WERI-Rb-1 (cell line): ENCODE measurements around the gene DHRSX.
"Not testable (repeated sequence)": the region's sequence is repeated elsewhere in the genome, so short reads cannot be mapped to it uniquely, and the experiment has no call there.

ENCODE experiments used
- DNase-seq: peaks from one replicate; pipeline ENCODE4 v3.0.0-alpha.2; 2020
- H3K27ac ChIP-seq: fragments of 250-450 bp; sonication (Bioruptor Pico); 2 replicates; pipeline ENCODE4 v1.5.1; 2020; ENCODE audit warnings: mild to moderate bottlenecking, moderate library complexity
- H3K27me3 ChIP-seq: fragments of 250-450 bp; sonication (Bioruptor Pico); 2 replicates; pipeline ENCODE4 v1.5.1; 2021; ENCODE audit warnings: mild to moderate bottlenecking, low read depth, moderate library complexity; ENCODE audit not compliant: insufficient read depth, severe bottlenecking
- H3K36me3 ChIP-seq: fragments of 250-450 bp; sonication (Bioruptor Pico); 2 replicates; pipeline ENCODE4 v1.5.1; 2020; ENCODE audit warnings: mild to moderate bottlenecking, moderate library complexity
- H3K4me3 ChIP-seq: 2 replicates; pipeline ENCODE4 v1.5.1; 2011; ENCODE audit warnings: low read depth, mild to moderate bottlenecking, control low read depth, low read length
- H3K9me3 ChIP-seq: fragments of 250-450 bp; sonication (Bioruptor Pico); 2 replicates; pipeline ENCODE4 v1.5.1; 2021; ENCODE audit warnings: mild to moderate bottlenecking, moderate library complexity; ENCODE audit not compliant: severe bottlenecking
- TF ChIP-seq, protein P1 (sequence below): IDR thresholded peaks from 2 replicates; pipeline ENCODE4 v1.5.1; 2011; ENCODE audit warnings: low read depth, mild to moderate bottlenecking, control low read depth, inconsistent platforms, low read length

The DHRSX gene

DNA sequence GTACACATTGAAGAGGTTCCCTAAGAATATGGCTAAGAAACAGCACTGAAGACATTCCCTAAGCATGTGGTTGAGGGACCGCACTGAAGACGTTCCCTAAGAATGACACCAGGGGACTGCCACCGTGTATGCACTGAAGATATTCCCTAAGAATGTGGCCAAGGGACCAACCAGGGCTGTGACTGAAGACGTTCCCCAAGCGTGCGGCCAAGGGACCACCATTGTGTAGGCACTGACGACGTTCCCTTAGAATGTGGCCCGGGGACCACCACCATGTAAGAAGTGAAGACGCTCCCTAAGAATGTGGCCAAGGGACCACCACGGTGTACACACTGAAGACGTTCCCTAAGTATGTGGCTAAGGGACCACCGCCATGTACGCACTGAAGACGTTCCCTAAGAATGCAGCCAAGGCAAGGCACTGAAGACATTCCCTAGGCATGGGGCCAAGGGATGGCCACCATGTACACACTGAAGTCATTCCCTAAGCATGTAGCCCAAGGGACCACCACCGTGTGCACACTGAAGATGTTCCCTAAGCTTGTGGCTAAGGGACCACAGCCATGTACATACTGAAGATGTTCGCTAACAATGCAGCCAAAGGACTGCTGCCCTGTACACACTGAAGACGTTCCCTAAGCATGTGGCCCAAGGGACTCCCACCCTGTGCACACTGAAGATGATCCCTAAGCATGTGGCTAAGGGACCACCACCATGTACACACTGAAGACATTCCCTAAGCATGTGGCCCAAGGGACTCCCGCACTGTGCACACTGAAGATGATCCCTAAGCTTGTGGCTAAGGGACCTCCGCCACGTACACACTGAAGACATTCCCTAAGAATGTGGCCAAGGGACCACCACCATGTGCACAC is 22.0 kb downstream of the DHRSX start:
- Histone ChIP-seq H3K36me3 (no peaks in the 10 kb centered on the region; the same call in 1 of the 2 replicates), H3K4me3 (no peak overlapping the region), H3K27me3 (no peaks in the 10 kb centered on the region), H3K27ac (no peak overlapping the region), H3K9me3 (peaks cover 3% of the 10 kb centered on the region)
- TF ChIP-seq, protein P1, sequence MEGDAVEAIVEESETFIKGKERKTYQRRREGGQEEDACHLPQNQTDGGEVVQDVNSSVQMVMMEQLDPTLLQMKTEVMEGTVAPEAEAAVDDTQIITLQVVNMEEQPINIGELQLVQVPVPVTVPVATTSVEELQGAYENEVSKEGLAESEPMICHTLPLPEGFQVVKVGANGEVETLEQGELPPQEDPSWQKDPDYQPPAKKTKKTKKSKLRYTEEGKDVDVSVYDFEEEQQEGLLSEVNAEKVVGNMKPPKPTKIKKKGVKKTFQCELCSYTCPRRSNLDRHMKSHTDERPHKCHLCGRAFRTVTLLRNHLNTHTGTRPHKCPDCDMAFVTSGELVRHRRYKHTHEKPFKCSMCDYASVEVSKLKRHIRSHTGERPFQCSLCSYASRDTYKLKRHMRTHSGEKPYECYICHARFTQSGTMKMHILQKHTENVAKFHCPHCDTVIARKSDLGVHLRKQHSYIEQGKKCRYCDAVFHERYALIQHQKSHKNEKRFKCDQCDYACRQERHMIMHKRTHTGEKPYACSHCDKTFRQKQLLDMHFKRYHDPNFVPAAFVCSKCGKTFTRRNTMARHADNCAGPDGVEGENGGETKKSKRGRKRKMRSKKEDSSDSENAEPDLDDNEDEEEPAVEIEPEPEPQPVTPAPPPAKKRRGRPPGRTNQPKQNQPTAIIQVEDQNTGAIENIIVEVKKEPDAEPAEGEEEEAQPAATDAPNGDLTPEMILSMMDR, result no peak
- no peak for DNase-seq

- not testable (repeated sequence) for H3K27me3 ChIP-seq, DNase-seq, H3K36me3 ChIP-seq, H3K27ac ChIP-seq, H3K9me3 ChIP-seq, H3K4me3 ChIP-seq
Observed at GRCh38 chrX:2477313-2477712, 23.5 kb downstream of the DHRSX start.

DNA sequence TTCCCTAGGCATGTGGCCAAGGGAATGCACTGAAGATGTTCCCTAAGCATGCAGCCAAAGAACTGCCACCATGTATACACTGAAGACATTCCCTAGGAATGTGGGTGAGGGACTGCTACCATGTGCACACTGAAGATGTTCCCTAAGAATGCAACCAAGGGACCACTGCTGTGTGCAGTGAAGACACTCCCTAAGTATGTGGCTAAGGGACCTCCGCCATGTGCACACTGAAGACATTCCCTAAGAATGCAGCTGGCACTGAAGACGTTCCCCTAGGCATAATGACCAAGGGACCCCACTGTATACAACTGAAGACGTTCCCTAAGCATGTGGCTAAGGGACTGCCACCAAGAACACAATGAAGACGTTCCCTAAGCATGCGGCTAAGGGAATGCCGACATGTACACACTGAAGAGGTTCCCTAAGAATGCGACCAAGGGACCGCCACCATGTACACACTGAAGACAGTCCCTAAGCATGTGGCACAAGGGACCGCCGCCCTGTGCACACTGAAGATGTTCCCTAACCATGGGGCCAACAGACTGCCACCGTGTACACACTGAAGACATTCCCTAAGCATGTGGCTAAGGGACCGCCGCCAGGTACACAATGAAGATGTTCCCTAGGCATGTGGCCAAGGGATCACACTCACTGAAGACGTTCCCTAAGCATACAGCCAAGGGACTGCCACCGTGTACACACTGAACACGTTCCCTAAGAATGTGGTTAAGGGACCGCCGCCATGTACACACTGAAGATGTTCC is 25.6 kb downstream of the DHRSX start:
- DNase-seq, result no peak
- TF ChIP-seq, protein P1, result no peak

GRCh38 chrX:2474280-2474962 is 26.4 kb downstream of the DHRSX start:
- H3K36me3 ChIP-seq, result no peaks in the 10 kb centered on the region
- no peak overlapping the region for H3K27ac ChIP-seq
- H3K9me3 ChIP-seq, result peaks cover 3% of the 10 kb centered on the region
- DNase-seq, result no peak
- TF ChIP-seq, protein P1, result no peak
- H3K4me3 ChIP-seq, result no peak overlapping the region
- no peaks in the 10 kb centered on the region for H3K27me3 ChIP-seq

More for the DNA sequence above, 25.6 kb downstream of the DHRSX start:
- Histone ChIP-seq H3K36me3 (no peaks in the 10 kb centered on the region; the same call in 1 of the 2 replicates), H3K4me3 (no peak overlapping the region), H3K9me3 (peaks cover 5% of the 10 kb centered on the region), H3K27ac (no peak overlapping the region), H3K27me3 (no peaks in the 10 kb centered on the region)

- DNase-seq, H3K4me3 ChIP-seq, H3K27me3 ChIP-seq, H3K9me3 ChIP-seq, H3K27ac ChIP-seq, H3K36me3 ChIP-seq: not testable (repeated sequence)
Observed at GRCh38 chrX:2473064-2473463, 27.7 kb downstream of the DHRSX start.

DNA sequence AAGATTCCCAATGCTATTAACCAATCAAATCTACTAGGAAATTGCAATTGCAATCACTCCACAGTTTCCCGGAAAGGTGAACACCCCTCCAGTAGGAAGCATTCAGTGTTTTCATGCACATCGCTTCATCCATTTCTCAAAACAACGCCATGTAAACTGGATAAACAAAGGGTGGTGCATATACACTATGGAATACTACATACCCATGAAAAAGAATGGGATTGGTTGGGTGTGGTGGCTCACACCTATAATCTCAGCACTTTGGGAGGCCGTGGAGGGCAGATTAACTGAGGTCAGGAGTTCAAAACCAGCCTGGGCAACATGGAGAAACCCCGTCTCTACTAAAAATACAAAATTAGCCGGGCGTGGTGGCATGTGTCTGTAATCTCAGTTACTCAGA is 29.1 kb downstream of the DHRSX start:
- H3K27ac ChIP-seq, result no peak overlapping the region
- peaks cover 3% of the 10 kb centered on the region for H3K9me3 ChIP-seq
- DNase-seq, result no peak
- H3K27me3 ChIP-seq, result no peaks in the 10 kb centered on the region
- TF ChIP-seq, protein P1, result no peak
- H3K36me3 ChIP-seq, result no peaks in the 10 kb centered on the region
- H3K4me3 ChIP-seq, result no peak overlapping the region

DNA sequence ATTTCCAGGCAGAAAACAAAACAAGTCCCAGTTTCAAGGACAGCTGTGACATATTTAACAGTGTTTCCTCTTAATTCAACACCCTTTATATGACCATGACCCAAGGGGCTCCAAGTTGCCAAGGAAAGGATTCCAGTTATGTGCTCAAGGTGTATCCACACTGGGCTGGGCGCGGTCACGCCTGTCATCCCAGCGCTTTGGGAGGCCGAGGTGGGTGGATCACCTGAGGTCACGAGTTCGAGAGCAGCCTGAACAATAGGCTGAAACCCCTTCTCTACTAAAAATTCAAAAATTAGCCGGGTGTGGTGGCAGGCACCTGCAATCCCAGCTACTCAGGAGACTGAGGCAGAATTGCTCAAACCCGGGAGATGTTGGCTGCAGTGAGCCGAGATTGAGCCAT is 29.6 kb downstream of the DHRSX start:
- not testable (repeated sequence) for H3K27ac ChIP-seq, DNase-seq, H3K27me3 ChIP-seq, H3K4me3 ChIP-seq, H3K9me3 ChIP-seq, H3K36me3 ChIP-seq

DNA sequence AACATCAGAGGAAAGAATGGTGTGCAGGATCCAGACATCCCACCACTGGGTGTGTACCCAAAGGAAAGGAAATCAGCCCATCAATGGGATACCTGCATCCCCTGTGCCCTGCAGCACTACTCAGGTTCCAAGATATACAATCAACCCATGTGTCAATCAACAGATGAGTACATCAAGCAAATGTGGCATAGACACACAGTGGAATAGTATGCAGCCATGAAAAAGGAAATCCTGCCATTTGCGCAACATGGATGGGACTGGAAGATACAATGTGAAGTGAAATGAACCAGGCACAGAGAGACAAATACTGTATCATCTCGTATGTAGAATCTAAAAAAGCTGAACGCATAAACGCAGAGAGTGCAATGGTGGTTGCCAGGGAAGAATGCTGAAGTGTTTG is 30.9 kb downstream of the DHRSX start:
- H3K27me3 ChIP-seq, DNase-seq, H3K9me3 ChIP-seq, H3K4me3 ChIP-seq, H3K27ac ChIP-seq, H3K36me3 ChIP-seq: not testable (repeated sequence)
